Left colon (tissue), 2 donors: ENCODE data around the gene MED22. TPM values are rescaled to one million over a fixed set of nuclear protein-coding genes. Genes with fewer than 3 reads are reported as not detected.
"Not testable (repeated sequence)": the region's sequence is repeated elsewhere in the genome, so short reads cannot be mapped to it uniquely, and the experiment has no call there.

Experiments
- ATAC-seq: fragments of 200-7000 bp; cut with Tn5 transposase; one replicate; pipeline ENCODE4 v1.9.1; 2020; ENCODE audit warnings: mild to moderate bottlenecking, moderate library complexity
- DNase-seq, 2 donors: peaks; one replicate each; pipeline ENCODE4 v3.0.0-alpha.2; 2020
- intact Hi-C, 2 donors: fragments of 100-400 bp; cut with DNase I in 1 of 2; cut with micrococcal nuclease in 1 of 2; formaldehyde crosslinking; loops; one replicate each; pipeline versions ENCODE4 v1.11.2 to v1.14.0; 2022; cut with DNase I, micrococcal nuclease
- total RNA-seq, 2 donors: library from RNA; stranded (reverse); fragmentation: NEBNext Ultra II Directional; extraction: Animal tissue kit (Norgen Biotek cat#: 25700); gene quantifications; one replicate each; pipeline ENCODE4 v1.2.1, GENCODE V29; 2021
- donor health status: DM: no; HTN: no; CAD: no.
- donor health status: DM: yes; HTN: yes; CAD: no.

The MED22 gene
- total RNA-seq, 2 donors from 2014 or later = 18.8 to 20.3 TPM

DNA sequence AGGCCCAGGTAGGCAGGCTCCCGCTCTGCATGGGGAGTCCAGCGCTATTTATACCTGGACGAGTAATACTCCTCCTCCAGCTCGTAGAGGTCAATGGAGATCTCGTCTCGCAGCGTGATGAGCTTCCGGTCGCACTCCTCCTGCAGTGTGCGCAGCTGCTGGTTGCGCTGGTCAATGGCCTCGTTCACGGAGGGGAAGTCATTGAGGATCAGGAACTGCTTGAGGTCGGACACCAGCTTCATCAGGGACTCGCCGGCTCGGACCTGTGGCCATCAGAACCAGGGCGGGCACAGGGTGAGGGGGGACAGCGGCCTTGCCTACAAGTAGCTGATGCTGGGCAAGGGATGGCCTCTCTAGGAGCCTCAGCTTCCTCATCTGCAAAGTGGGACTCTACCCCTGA is 3.9 kb downstream of the MED22 start:
- DNase-seq (no peak), ATAC-seq (no peak)
- intact Hi-C loops = no loop called here

DNA sequence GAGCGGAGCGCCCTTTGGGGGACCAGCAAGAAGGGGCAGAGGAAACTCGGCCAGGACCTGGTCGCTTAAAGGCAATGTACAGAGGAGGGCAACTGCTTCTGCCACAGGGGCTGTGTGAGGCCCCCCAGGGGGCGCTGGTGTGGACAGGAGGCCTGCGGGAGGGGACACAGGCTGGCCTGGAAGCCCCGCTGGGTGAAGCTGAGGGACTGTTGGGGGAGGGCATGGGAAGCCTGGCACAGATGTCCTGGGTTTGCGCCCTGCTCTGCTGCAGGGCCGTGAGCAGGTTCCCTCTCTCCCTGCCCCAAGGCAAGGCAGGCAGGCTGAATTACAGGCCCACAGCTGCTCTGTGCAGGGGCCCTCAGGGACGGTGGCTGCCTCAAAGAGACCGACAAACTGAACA is 5.4 kb downstream of the MED22 start:
- intact Hi-C loops = no loop called here
- DNase-seq (no peak), ATAC-seq (no peak)

DNA sequence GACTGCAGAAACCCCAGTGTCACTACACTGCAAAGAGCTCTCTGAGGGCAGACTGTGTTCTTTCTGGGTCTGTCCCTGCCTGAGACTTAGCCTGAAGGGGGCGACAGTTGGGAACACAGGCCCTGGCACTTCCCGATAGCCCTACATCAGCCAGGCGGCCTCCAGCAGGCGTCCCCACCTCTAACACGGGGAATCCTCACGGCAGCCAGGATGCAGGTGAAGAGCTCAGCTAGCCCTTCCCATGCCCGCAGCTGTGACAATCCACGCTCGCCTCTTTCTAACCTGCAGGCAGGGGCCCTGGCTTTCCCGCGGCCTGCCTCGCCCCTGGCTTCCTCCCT is 5.9 kb downstream of the MED22 start:
- intact Hi-C loops = no loop called here
- ATAC-seq = peak; percentile 28
- DNase-seq = no peak

DNA sequence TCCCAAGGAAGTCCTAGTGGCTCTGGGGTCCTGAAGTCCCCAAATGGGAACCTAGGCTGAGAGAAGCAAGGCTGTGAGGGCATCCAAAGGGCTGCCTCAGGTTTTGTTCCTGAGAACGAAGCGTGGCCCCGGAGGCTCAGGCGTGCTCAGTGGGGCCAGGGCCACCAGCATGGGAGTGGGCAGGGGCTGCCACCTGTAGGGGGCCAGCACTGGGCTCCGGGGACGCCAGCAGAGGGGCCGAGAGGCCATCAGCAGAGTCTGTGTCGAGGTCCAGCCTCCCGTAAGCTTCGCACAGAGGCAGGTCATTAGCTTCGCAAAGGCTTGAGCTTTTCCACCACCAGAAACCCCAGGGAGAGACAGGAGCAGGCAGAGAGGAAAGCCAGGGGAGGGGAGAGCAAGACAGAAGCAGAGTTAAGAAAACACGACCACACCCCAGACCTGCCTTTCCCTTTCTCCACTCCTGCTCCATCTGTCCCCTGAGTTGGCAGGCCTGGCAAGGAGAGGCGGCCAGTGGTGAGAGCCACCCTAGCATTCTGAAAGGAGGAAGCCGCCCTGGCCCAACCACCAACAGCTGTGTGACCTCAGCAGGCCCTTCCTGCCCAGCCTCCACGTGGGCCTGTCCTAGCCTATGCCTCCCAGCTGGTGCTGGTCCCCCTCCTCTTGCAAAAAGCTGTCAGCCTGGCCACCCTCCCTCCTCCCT is 6.4 kb downstream of the MED22 start:
- DNase-seq (peak; percentile 46 to 63), ATAC-seq (peak; percentile 27)
- intact Hi-C loops = no loop called here

DNA sequence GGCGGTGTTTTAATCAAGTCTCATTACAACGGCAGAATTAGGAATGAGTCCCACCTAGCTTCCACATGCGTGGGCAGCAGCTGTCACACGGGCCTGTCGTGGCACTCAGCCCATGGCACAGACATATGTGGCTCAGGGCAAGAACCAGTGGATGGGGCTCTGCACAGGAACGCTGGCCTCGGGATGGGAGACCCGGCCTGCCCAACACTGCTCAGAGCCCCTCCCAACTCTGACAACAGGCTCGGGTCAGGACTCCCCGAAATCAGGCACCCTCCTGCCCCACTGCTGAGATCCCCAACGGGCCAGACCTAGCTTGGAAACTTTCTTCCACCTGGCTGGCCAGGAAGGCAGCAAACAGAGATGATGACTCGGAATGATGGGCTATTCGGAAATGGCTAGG is 7.0 kb downstream of the MED22 start:
- ATAC-seq (no peak), DNase-seq (no peak)
- intact Hi-C loops = no loop called here

DNA sequence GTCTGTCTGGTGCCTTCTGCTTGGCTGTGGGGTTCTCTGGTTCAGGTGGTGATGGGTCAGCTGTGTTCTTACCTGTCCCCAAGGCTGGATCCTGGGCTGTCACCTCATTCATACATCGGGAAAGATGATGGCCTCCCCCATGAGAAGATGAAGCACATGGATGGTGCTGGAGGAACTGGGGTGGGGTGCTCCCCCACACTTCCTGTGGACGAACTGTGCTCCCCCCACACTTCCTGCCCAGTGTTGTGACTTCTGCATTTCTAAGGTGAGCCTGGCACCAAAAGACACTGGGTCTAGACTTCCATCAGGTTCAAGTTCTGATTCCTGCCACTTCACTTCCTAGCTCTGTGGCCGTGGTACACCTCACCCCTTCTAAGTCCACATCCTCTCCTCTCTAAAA is 7.7 kb downstream of the MED22 start:
- DNase-seq (no peak), ATAC-seq (no peak)
- intact Hi-C loops = no loop called here

DNA sequence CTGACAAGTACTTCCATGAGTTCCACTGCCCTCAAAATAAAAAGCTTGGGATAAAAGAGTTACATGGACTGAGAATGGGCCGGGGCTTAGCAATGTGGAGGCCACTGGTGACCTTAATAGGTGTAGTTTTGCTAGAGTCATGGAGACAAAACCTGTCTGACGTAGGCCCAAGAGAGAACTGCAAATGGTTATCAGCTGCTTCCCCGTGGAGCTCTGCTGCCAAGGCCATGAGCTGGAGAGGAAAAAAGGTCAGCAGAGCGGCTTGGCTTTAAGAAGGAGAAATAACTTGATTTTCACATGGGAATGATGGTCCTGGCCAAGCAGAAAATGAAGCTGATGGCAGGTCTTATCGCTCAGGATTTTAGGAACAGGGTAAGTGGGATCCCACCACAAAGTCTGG is 8.3 kb downstream of the MED22 start:
- ATAC-seq = no peak
- DNase-seq = no peak
- intact Hi-C loops = loop anchor here in 1 of 2 donors (10.0 kb wide), 1 partner anchor 155 kb away; no protein-coding TSS in a partner anchor

DNA sequence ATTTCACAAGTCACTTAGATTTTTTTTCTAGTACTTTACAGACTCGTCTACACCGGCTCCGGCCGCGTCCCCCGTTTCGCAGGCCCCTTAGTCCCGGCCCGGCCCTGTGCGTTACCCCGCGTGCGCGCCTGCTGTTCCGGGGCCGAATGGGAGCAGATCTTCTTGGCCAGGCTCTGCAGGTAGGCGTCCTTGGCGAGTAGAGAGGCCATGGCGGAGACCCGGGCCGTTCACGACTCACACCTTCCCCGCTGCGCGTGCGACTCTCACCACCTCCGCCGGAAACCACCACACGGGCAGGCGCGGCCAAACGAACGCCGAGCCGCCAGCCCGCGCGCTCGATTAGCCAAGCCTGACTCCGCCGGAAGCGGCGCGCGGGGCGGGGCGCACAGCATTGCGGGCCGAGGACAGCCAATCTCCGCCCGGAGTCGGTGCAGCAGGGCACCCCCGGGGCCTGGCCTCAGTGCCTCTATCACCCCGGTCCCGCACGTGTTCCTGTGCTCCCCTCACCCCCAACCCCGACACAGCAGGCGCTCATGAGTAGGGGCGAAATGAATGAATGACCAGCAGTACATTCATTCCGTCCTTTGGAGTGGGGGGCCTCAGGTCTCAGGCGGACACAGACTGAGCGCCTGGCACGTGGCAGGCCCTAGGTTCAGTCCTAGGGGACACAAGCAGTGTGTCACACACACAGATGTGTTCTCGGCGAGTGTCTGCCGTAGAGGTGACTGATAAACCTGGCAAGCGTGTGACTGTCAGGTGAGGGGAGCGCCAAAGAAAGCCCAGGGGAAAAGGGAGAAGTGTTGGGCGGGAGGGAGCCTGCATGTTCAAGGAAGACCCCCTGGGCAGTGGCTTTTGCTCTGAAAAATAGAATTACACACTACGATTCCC is 11.8 kb downstream of the MED22 start, which contains the start of gene SURF6:
Gene SURF6 (minus strand): TSS at position 265 of the 888 bp plus-strand sequence. CDS start 56 bp downstream, at position 209.
- DNase-seq = peak; percentile 91 to 94
- intact Hi-C loops = loop anchor here in 1 of 2 donors (10.0 kb wide), 1 partner anchor 151 kb away; no protein-coding TSS in a partner anchor

DNA sequence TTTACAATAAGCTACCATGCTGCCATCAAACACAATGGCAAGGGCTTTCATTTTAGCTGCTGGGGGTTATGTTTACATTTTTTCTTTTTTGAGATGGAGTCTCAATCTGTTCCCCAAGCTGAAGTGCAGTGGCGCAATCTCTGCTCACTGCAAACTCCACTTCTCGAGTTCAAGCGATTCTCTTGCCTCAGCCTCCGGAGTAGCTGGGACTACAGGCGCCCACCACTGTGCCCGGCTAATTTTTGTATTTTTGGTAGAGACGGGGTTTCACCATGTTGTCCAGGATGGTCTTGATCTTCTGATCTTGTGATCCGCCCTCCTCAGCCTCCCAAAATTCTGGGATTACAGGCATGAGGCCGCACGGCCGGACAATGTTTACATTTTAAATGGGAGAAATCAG is 13.0 kb downstream of the MED22 start:
- ATAC-seq = not testable (repeated sequence)
- DNase-seq = peak in 1 of 2 donors; percentile 19
- intact Hi-C loops = loop anchor here in 1 of 2 donors (10.0 kb wide), 1 partner anchor 150 kb away; no protein-coding TSS in a partner anchor

More for the DNA sequence above, 11.8 kb downstream of the MED22 start, which contains the start of gene SURF6:
- ATAC-seq = peak; percentile 81

DNA sequence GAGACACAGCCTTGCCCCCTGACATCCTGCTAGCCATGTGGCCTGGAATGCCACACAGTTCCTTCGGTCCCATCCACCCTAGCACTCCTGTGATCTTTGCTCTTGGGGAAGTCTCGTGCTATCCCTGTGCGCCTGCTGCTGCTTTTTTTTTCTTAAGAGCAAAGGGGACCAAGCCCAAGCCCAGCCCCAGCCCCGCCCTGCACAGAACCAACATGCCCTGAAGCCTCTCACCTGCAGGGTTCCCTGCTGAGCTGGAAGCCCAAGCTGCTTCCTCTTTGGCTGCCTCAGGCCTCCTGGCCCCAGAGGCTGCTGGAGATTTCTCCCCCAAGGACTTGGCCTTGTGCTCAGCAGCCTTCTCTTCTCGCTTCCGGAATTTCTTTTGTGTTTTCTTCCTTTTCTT is 13.8 kb downstream of the MED22 start:
- peak; percentile 80 for ATAC-seq
- intact Hi-C loops = loop anchor here in 1 of 2 donors (10.0 kb wide), 1 partner anchor 149 kb away; no protein-coding TSS in a partner anchor
- peak; percentile 85 to 87 for DNase-seq

DNA sequence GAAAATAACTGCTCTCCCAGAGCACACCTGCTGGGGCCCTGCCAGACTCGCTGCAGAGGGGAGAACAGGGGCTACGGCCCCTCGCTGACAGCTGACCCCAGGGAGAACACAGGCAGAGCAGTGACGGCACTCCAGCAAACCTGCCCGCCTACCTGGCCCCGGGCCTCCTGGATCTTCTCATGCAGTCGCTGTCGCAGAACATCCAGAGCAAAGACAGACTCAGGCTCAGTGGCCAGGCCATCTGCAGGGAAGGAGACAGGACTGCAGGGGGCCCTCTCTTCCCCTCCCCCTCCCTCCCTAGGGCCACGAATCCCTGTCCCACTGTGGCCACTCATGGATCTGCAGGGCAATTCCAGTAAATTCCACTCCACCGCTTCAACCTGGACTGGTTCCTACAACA is 14.4 kb downstream of the MED22 start:
- ATAC-seq (no peak), DNase-seq (peak in 1 of 2 donors; percentile 24)
- intact Hi-C loops = loop anchor here in 1 of 2 donors (10.0 kb wide), 1 partner anchor 149 kb away; no protein-coding TSS in a partner anchor

DNA sequence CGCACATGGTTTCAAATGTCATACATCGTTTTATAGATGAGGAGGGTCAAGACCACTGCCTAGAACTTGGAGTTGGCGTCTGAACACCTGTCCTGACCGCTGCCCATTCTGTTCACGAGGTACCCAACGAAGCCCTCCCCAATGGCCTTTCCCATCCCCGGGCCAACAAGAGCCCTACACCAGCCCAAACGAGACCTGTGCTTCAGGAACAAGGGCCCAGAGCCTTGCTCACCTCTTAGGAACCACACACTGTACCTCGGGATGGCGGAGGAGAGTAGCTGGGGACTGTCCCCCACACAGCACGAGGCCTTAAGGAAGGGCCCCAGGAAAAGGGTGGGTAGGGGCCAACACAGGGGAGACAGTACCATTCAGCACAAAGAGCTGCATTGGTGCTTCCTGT is 14.9 kb downstream of the MED22 start:
- peak in 1 of 2 donors; percentile 23 for DNase-seq
- intact Hi-C loops = loop anchor here in 1 of 2 donors (10.0 kb wide), 1 partner anchor 148 kb away; no protein-coding TSS in a partner anchor

DNA sequence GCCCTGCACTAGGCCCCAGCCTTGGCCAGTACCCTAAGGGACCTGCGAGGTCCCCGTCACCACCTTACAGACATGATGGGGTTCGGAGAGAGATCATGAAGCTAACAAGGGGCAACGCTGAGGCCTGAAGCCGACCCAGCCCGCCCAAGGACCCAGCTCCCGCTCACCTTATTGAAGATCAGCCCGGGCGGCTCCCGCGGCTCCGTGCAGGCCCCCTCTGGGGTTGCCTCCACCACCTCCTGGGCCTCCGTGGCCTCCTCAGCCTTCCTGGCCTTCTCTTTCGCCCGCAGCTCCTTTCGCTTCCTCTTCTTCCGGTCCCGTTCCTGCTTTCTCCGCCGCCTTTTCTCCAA is 15.6 kb downstream of the MED22 start:
- intact Hi-C loops = loop anchor here in 1 of 2 donors (10.0 kb wide), 1 partner anchor 148 kb away; no protein-coding TSS in a partner anchor
- ATAC-seq = no peak
- DNase-seq = no peak

More for the DNA sequence above, 14.9 kb downstream of the MED22 start:
- ATAC-seq = no peak

DNA sequence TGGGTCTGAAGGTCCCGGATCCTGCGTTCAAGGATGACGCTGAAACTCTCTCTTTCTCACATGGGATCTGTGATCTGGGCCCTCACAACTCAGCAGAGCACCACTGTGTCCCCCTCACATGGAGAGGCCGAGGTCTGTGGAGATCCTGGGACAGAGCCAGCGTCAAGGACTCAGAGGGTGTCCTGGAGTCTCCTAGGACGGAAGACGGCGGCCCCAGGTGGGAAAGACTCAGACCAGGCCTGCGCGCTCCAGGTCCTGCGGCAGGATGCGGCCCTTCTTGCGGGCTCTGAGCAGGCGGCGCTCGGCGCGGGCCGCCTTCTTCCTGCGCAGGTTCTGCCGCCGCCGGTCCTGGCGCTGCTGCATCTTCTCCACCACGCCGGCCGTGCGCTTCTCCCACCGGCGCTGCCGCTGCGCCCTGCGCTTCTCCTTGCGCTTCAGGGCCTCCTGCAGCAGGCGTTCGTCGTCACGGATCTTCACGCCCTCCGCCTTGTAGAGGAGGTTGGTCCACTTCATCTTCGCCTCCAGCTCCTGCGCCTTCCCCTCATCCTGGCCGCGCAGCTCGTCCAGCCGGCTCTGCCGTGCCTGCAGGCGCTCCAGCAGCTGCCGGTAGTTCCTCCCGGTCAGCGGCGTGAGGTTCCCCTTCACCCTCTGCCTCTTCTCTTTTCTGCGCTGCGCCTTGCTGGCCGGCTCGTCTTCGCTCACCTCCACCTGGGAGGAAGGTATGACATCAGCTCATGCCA is 16.1 kb downstream of the MED22 start:
- intact Hi-C loops = loop anchor here in 1 of 2 donors (10.0 kb wide), 1 partner anchor 147 kb away; no protein-coding TSS in a partner anchor
- DNase-seq (peak in 1 of 2 donors; percentile 18), ATAC-seq (no peak)

DNA sequence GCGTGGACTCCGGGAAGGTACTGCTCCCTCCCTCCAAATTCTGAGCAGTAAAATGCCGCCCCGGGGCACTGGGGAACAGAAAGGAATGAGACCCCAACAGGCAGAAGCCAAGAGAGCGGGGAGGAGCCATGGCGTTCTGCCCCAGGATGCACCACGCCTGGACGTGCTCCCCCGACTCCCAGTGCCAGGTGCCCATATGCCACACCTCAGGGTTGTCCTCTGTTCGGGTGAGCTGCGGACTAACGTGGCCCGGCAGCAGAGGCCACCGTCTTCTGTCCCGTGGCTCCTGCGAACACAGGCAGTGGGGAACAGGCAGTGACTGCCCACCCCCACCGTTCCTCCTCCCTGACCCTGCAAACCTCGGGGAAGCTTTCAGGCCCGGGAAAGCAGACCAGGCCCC is 16.7 kb downstream of the MED22 start:
- intact Hi-C loops = loop anchor here in 1 of 2 donors (10.0 kb wide), 1 partner anchor 146 kb away; no protein-coding TSS in a partner anchor
- ATAC-seq (no peak), DNase-seq (peak in 1 of 2 donors; percentile 20)

DNA sequence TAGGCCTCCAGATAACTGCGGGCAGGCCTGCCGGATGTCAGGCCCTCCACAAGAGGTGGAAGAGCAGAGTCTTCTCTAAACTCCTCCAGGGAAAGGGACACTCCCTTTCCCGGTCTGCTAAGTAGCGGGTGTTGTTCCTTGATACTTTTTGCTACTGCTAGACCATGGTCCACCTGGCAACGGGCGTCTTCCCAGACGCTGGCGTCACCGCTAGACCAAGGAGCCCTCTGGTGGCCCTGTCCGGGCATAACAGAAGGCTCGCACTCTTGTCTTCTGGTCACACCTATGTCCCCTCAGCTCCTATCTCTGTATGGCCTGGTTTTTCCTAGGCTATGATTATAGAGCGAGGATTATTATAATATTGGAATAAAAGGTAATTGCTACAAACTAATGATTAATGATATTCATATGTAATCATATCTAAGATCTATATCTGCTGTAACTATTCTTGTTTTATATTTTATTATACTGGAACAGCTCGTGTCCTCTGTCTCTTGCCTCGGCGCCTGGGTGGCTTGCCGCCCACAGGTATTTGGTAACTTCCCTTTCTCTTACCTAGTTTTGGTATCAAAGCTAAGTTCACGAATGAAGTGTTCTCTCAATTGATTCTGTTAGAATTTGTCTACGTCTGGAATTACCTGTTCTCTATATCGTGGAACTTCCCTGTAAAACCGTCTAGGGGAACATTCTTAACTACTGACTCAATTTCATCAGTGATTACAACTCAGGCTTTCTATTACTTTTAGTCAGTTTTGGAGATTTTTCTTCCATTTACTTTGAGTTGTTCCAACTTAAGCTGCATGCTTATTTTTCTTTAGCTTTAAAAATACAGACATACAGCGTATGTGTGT is 18.4 kb downstream of the MED22 start:
- DNase-seq = peak; percentile 46 to 59
- ATAC-seq = not testable (repeated sequence)
- intact Hi-C loops = loop anchor here in 1 of 2 donors (10.0 kb wide), 1 partner anchor 145 kb away; no protein-coding TSS in a partner anchor

DNA sequence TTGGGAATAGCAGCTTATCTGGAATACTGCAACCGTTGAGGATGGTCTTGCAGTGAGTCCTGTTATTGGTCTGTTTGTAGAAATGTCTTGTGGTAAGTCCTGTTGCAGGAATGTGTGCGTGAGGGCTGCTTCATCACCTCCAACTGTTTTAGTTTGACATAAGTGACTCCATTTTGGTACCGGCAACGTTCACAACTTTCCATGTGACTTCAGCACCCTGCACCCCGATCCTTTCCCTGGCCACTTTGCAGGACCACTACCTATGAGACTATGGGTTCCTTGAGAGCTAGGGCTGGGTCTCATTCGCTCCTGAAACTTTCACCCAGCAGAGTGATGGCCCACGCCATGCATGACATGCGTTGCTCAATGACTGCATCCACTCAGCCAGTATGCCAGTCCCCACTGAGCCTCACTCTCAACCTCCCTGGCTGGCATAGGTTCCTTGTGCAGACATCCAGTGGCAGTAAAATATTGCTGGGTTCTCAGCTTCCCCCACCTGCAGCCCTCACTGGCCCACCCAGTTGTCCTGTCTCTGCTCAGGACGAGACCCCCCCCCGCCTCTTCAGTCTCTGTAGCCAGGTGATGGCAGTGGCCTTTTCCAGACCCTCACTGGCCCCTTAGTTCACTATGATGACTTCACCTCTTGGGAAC is 20.0 kb downstream of the MED22 start:
- DNase-seq (peak in 1 of 2 donors; percentile 9), ATAC-seq (peak; percentile 6)
- intact Hi-C loops = no loop called here
